Hepatocyte (in vitro differentiated cells): Measurements from ENCODE around the gene LMBR1L. TPM values are rescaled to one million over a fixed set of nuclear protein-coding genes. Genes with fewer than 3 reads are reported as not detected.

Source experiments
- DNase-seq: peaks from one replicate; pipeline ENCODE4 v3.0.0-alpha.2; 2016; ENCODE audit warnings: low spot score
- H2AFZ ChIP-seq: fragments of 200-600 bp; sonication (generic); 2 replicates; pipeline ENCODE4 v1.6.0; 2016; ENCODE audit warnings: antibody characterized with exemption, mild to moderate bottlenecking
- H3K27ac ChIP-seq: fragments of 200-600 bp; sonication (generic); 2 replicates; pipeline ENCODE4 v1.5.1; 2016; ENCODE audit warnings: mild to moderate bottlenecking
- H3K27me3 ChIP-seq: fragments of 200-600 bp; sonication (generic); 2 replicates; pipeline ENCODE4 v1.6.1; 2016
- H3K36me3 ChIP-seq: fragments of 200-600 bp; sonication (generic); replicated peaks from 2 replicates; pipeline ENCODE4 v1.5.1; 2016; ENCODE audit warnings: low read depth; ENCODE audit not compliant: insufficient read depth
- H3K4me1 ChIP-seq: fragments of 200-600 bp; sonication (generic); 2 replicates; pipeline ENCODE4 v1.5.1; 2016; ENCODE audit warnings: mild to moderate bottlenecking, moderate library complexity; ENCODE audit not compliant: insufficient read depth
- H3K4me2 ChIP-seq: fragments of 200-600 bp; sonication (generic); 2 replicates; pipeline ENCODE4 v1.6.0; 2016
- H3K4me3 ChIP-seq: fragments of 200-600 bp; sonication (generic); 2 replicates; pipeline ENCODE4 v1.5.1; 2016; ENCODE audit warnings: mild to moderate bottlenecking
- H3K79me2 ChIP-seq: fragments of 200-600 bp; sonication (generic); 2 replicates; pipeline ENCODE4 v1.6.0; 2017; ENCODE audit warnings: mild to moderate bottlenecking
- H3K9me2 ChIP-seq: fragments of 200-600 bp; sonication (generic); replicated peaks from 2 replicates; pipeline ENCODE4 v1.6.0; 2017; ENCODE audit warnings: mild to moderate bottlenecking; ENCODE audit not compliant: insufficient read depth
- H3K9me3 ChIP-seq: fragments of 200-600 bp; sonication (generic); 2 replicates; pipeline ENCODE4 v1.5.1; 2016; ENCODE audit warnings: low read depth, mild to moderate bottlenecking
- H4K20me1 ChIP-seq: fragments of 200-600 bp; sonication (generic); 2 replicates; pipeline ENCODE4 v1.6.0; 2016; ENCODE audit warnings: mild to moderate bottlenecking; ENCODE audit not compliant: insufficient read depth, poor library complexity, severe bottlenecking
- CTCF ChIP-seq: fragments of 200-600 bp; sonication (generic); IDR thresholded peaks from 2 replicates; pipeline ENCODE4 v1.5.1; 2016; ENCODE audit warnings: antibody characterized with exemption, mild to moderate bottlenecking; ENCODE audit not compliant: poor library complexity
- EZH2 ChIP-seq: fragments of 200-600 bp; sonication (generic); IDR thresholded peaks from 2 replicates; pipeline ENCODE4 v1.6.1; 2016; ENCODE audit warnings: antibody characterized with exemption, mild to moderate bottlenecking, borderline replicate concordance
- EZH2phosphoT487 ChIP-seq: fragments of 200-600 bp; sonication (generic); IDR thresholded peaks from one replicate; pipeline ENCODE4 v1.6.1; 2018; ENCODE audit warnings: antibody characterized with exemption, mild to moderate bottlenecking, low read depth, moderate library complexity; ENCODE audit not compliant: unreplicated experiment, severe bottlenecking
- WGBS: methylation state at CpG from one replicate; pipeline ENCODE4 v1.1.6; 2016; ENCODE audit warnings: low lambda C conversion rate; ENCODE audit errors: missing lambda C conversion rate; 5-methylcytosine and 5-hydroxymethylcytosine counted together
- polyA plus RNA-seq: library from polyadenylated mRNA; unstranded; fragments of >200 nt; fragmentation: Nextera tagmentation; extraction: Ambion mirVana; gene quantifications from 2 replicates; pipeline ENCODE4 v1.2.1, GENCODE V29; 2016
- total RNA-seq: library from RNA; depleted of rRNA; stranded (reverse); fragments of >200 nt; gene quantifications from 2 replicates; pipeline ENCODE4 v1.2.3, GENCODE V29; 2014

LMBR1L gene
- total and polyA plus RNA-seq, 2 experiments from 2014 or later: 33.3 to 74.1 TPM

- Histone ChIP-seq H3K9me3 (no peaks in the 10 kb centered on the region), H4K20me1 (no peaks in the 10 kb centered on the region), H3K36me3 (no peaks in the 10 kb centered on the region), H3K9me2 (no peaks in the 10 kb centered on the region), H2AFZ (no peak overlapping the region), H3K27me3 (peaks cover 5% of the 10 kb centered on the region), H3K4me1 (no peaks in the 10 kb centered on the region), H3K4me2 (no peak overlapping the region), H3K4me3 (no peak overlapping the region), H3K79me2 (no peaks in the 10 kb centered on the region), H3K27ac (no peak overlapping the region)
- DNase-seq: no peak
- 71% methylated on average over 1 of the region's 1 CpG for WGBS
- TF ChIP-seq CTCF (no peak), EZH2 (no peak), EZH2phosphoT487 (no peak)
Measured at GRCh38 chr12:49079793-49080192, 30.9 kb downstream of the LMBR1L start.

GRCh38 chr12:49070971-49071370 is 39.7 kb downstream of the LMBR1L start:
- Histone ChIP-seq H3K4me1 (no peaks in the 10 kb centered on the region), H3K27me3 (no peaks in the 10 kb centered on the region), H2AFZ (no peak overlapping the region), H3K9me3 (no peaks in the 10 kb centered on the region), H4K20me1 (no peaks in the 10 kb centered on the region), H3K79me2 (no peaks in the 10 kb centered on the region), H3K4me2 (no peak overlapping the region), H3K4me3 (no peak overlapping the region), H3K9me2 (no peaks in the 10 kb centered on the region), H3K27ac (no peak overlapping the region), H3K36me3 (no peaks in the 10 kb centered on the region)
- TF ChIP-seq EZH2phosphoT487 (no peak), EZH2 (no peak), CTCF (no peak)
- WGBS: 98% methylated on average over 11 of the region's 11 CpGs
- no peak for DNase-seq

- H3K9me2 ChIP-seq: no peaks in the 10 kb centered on the region
- H3K27ac ChIP-seq: no peak within 1 kb of the TSS
- H3K4me2 ChIP-seq: peak within 1 kb of the TSS; percentile 80
- peak within 1 kb of the TSS; percentile 87 for H2AFZ ChIP-seq
- no peaks in the 10 kb centered on the region for H4K20me1 ChIP-seq
- H3K4me1 ChIP-seq: no peaks in the 10 kb centered on the region
- no peaks in the 10 kb centered on the region for H3K36me3 ChIP-seq
- H3K79me2 ChIP-seq: no peaks in the 10 kb centered on the region
- WGBS: 3% methylated on average over 60 of the region's 60 CpGs
- H3K9me3 ChIP-seq: no peaks in the 10 kb centered on the region
- peak; percentile 99 for DNase-seq
- H3K27me3 ChIP-seq: no peaks in the 10 kb centered on the region
- H3K4me3 ChIP-seq: peak within 1 kb of the TSS; percentile 51
- TF ChIP-seq CTCF (peak; percentile 19), EZH2phosphoT487 (no peak), EZH2 (no peak)
Measured at GRCh38 chr12:49069507-49070346, 40.9 kb downstream of the LMBR1L start, which contains the start of gene RHEBL1. RHEBL1 (minus strand) TSS chr12:49069979; CDS start chr12:49069785, 194 bp downstream.
